GM19025 (cell line): ENCODE measurements around the gene RBMS3.
"Not testable (repeated sequence)": the region's sequence is repeated elsewhere in the genome, so short reads cannot be mapped to it uniquely, and the experiment has no call there.

ENCODE experiments used
- ATAC-seq: cut with Tn5 transposase; IDR thresholded peaks from one replicate; pipeline ENCODE4 v1.9.1; 2021; ENCODE audit warnings: mild to moderate bottlenecking, low read depth, moderate library complexity; ENCODE audit not compliant: unreplicated experiment

The RBMS3 gene

GRCh38 chr3:29514912-29515311, 234.0 kb downstream of the RBMS3 start:
- ATAC-seq: no peak

GRCh38 chr3:29515451-29515850, 234.6 kb downstream of the RBMS3 start:
- ATAC-seq: no peak

DNA sequence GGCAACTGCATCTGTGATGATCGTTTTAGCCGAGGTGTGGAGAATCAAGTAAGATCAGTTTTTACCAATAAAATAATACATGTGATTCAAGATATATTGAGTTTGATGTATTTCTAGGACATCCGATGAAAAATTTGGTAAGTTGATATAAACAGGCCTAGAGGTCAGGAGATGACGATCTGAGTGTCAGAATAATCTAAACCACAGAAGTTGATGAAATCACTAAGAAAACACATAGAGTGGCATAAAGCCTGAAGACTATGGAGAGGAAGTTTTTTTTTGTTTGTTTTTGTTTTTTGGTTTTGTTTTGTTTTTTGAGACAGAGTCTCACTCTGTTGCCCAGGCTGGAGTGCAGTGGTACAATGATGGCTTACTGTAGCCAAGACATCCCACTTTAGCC, 235.3 kb downstream of the RBMS3 start:
- no peak for ATAC-seq

GRCh38 chr3:29520764-29521163, 239.9 kb downstream of the RBMS3 start:
- ATAC-seq: no peak

DNA sequence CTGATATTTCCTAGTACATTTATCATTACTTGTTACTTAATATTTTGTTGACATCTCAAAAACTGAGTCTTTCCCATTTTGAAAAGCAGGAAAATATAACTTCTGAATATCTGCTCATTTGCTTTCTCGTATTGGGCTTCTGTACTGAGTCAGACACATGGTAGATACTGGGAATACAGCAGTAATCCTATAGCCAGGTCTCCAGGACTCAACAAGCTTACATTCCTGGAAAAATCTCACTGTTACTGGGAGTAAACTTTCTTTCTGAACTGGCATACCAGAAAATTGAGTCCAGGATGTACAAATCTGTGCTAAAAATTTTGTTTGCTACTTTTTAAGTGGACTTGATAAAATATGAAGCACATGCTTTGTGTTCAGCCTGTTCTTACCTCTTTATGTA, 240.4 kb downstream of the RBMS3 start:
- ATAC-seq: no peak

- no peak for ATAC-seq
These were observed 240.9 kb downstream of the RBMS3 start for GRCh38 chr3:29521751-29522150.

GRCh38 chr3:29524433-29524832, 243.6 kb downstream of the RBMS3 start:
- not testable (repeated sequence) for ATAC-seq

GRCh38 chr3:29525254-29525881, 244.5 kb downstream of the RBMS3 start:
- ATAC-seq: no peak

DNA sequence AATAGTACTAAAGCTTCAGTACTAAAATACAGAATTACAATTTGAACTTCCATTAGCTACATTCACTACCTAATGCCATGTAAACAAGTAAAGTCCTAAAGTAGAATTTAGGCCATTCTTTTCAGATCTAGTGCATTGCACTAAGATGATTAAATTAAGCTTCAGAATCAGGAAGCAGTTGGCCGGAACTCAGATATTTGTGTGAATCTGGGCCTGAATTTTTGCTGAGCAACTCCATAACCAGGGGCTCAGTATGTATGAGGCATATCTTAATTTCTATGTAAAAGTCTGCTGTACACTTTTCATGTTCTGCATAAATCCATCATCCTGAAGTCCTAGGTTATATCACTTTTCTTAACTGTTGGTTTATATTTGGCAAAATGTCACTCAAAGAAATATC, 246.4 kb downstream of the RBMS3 start:
- no peak for ATAC-seq

DNA sequence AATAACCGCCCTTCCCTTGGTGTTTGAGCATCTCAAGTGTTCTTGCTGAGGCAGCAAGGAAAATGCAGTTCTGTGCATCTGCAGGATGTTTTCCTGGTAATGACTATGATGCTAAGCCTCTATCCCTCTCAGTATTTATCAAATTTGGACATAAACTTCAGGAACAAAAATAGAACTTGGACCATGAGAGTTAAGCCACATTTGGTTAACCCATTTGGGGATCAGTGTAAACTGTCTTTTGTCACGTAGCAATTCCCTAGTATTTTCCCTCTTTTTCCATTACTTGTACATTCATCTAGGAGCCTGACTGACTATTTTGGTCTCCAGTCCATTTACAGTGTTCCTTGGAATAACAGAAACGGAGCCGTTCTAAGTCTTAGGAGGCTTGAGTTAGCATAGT, 250.8 kb downstream of the RBMS3 start:
- no peak for ATAC-seq

- ATAC-seq: no peak
These were observed 251.6 kb downstream of the RBMS3 start for GRCh38 chr3:29532473-29532872.

GRCh38 chr3:29534006-29534405, 253.1 kb downstream of the RBMS3 start:
- no peak for ATAC-seq

DNA sequence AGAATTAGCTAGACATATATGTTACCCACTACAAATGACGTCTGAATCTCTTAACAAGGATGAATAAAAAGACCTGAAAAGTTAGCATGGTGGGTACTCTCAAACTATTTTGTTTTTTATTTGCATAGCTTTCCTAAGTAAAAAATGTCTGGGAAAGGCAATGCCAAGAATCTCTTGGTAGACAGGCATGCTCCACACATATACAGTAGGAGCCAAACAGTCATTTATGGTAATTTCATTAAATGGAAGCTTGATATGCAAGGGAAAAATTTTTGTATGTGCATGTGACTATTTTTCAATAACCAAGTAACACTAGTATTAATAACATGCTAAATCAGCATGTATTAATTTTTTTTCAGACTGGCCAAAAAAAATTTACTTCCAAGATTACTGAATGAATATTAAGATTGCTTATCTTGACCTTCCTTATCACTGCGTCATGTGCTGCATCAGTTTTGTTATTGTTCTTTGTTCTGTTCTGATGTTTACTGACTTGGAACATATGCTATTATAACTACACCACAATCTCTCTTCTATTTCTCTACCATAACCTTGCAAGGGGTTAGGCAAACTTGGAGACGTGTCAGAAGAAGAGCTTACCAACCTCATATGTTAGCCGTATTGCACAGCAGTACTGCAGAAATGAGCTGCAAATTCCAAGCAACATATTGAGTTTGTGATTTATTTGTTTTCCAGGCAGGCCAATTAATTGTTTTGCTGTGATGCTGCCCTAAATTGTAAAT, 255.3 kb downstream of the RBMS3 start:
- no peak for ATAC-seq

DNA sequence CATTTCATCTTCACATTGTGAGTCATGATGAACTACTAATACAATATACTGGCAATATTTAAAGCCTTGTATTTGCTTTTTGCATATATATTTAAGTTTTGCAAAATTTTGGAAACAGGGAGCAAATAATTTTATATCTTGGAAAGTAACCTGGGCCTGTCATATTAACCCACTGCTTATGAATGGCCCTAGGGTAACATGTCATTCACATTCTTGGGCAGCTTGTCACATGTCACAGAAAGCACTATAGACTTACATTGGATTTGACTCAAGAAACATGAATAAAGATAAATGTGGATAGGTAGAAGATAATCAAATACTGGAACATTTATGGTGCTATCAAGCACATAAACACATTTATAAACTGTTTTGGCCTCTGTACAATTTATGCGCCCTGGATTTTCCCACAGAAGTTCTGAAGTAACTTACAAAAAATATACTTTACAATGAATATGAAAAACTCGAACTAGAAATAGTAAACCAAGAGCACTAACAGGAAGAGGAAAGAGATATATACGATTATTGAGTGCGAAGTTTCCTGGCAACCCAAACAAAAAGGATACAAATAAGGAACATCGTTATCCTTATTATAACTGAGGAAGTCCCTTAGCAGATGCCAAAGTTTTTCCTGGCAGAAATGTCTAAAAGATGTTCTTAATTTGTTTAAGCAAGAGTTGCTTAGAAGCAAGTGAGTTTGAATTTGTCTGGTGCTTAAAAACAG, 257.2 kb downstream of the RBMS3 start:
- no peak for ATAC-seq

DNA sequence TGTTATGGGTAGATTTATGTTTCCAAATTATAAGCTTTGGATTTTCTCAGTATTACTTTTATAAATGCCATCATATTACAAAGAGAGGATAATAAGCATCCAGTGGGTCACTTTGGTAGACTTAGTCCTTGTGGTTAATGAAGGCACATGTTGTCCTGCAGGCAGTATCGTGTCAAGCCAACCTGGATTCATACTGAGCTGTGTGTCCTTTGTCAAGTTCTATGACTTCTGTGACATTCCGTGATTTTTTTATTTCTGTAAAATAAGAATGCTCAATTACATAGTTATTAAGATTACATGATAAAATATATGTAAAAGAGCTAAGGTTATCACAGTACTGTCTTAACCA, 257.7 kb downstream of the RBMS3 start:
- no peak for ATAC-seq

DNA sequence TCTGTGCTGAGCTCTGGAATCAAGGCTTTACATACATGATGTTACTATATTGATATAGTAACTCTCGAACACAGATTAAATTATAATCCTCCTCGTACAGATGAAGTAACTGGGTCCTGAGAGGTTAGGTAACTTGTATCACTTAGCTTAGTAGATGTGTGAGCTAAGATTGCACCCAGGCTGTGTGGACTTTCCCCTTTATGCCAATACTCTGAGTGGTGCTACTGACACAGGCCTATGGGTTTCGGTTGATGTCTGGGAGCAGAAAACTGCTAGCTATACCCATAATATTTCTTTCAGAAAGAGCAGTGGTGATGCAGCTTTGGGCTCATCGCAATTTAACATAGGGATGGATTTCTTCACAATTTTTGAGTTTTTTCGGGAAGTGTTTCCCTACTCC, 259.7 kb downstream of the RBMS3 start:
- no peak for ATAC-seq

DNA sequence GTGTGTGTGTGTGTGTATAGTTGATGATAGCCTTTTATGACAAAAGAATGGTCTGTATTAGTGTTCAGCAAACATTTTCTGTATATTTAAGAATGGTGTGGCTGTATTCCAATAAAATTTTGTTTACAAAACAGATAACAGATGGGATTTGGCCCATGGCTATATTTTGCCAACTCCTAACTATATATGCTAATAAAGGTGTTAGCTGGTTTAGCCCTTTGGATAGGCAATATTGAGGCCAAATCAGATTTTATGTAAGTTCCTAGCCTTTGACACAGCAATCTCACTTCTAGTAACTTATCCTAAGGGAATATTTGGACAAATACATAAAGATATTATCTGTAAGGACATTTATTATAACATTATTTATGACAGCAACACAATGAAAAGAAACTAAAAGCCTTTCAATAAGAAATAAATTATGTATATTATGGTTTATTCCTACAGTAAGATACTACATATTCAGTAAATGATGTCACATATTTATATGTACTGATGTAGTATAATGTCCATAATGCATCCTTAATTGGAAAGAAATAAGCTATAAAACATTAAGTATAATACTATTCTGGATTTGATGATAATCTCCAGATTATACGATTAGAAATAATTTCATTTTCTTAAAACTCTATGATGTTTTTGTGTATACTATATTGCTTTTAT, 264.0 kb downstream of the RBMS3 start:
- no peak for ATAC-seq

- no peak for ATAC-seq
These were observed 264.7 kb downstream of the RBMS3 start for GRCh38 chr3:29545615-29546014.

- no peak for ATAC-seq
These were observed 271.2 kb downstream of the RBMS3 start for GRCh38 chr3:29552051-29552450.

- no peak for ATAC-seq
These were observed 273.7 kb downstream of the RBMS3 start for GRCh38 chr3:29554566-29554965.

DNA sequence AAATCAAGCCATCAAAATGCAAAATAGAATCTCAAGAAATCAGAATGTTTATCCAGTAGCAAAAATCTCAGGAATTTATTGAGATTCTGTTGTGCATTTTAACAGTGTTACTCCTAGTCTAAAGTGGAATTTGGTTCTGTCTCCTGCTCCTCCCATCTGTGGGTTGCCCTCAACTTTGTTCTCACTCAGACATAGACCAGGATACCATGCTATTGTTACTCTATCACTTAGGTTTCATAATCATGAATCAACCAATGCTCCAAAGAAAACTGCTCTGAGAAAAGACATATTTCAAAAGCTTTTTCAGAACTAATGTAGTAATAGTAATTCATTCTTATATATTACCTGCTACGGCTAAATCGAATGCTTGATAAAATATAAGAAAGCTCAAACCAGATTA, 274.7 kb downstream of the RBMS3 start:
- ATAC-seq: no peak
